Measurements from ENCODE around the gene CASP7.

Gene CASP7

GRCh38 chr10:113697595-113697994 is 17.9 kb downstream of the CASP7 start:
- no peak for DNase-seq (ENCODE audit: extremely low read depth, low read depth)
- TF ChIP-seq, protein P1, sequence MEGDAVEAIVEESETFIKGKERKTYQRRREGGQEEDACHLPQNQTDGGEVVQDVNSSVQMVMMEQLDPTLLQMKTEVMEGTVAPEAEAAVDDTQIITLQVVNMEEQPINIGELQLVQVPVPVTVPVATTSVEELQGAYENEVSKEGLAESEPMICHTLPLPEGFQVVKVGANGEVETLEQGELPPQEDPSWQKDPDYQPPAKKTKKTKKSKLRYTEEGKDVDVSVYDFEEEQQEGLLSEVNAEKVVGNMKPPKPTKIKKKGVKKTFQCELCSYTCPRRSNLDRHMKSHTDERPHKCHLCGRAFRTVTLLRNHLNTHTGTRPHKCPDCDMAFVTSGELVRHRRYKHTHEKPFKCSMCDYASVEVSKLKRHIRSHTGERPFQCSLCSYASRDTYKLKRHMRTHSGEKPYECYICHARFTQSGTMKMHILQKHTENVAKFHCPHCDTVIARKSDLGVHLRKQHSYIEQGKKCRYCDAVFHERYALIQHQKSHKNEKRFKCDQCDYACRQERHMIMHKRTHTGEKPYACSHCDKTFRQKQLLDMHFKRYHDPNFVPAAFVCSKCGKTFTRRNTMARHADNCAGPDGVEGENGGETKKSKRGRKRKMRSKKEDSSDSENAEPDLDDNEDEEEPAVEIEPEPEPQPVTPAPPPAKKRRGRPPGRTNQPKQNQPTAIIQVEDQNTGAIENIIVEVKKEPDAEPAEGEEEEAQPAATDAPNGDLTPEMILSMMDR (IDR thresholded peaks at IDR 0.05; ENCODE audit: low read depth, low read length) = no peak

DNA sequence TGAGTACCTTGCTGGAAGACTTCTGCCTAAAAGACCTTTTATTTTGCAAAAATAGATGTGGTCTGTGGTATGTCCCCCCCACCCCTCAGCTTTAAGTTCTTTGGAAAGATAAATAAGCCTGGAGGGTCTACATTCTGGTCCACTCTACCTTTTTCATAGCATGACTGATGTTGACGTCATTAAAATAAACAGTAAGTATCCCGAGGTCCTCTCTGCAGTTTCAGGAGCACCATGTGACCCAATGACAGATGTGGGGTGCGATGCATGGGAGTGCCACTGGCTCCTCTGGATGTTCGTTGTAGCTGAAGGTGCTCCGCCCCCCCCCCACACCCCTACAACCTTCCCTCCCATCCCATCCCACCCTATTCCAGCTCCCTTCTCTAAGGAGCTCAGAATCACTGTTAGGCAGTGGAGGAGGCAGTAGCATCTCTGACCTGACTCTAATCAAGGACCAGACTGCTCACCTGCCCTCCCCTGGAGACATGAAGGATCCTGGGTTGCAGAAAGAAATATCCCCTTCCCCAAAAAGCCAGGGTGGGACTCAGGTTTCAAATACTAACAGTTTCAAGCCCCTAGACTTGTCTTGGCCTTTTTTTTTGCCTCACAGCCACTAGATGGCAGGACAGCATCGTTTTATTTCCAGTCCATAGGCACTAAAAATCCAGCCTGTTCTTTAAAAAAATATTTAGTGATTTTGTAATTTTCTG is 25.1 kb downstream of the CASP7 start:
- no peak for DNase-seq (ENCODE audit: extremely low read depth, low read depth)

DNA sequence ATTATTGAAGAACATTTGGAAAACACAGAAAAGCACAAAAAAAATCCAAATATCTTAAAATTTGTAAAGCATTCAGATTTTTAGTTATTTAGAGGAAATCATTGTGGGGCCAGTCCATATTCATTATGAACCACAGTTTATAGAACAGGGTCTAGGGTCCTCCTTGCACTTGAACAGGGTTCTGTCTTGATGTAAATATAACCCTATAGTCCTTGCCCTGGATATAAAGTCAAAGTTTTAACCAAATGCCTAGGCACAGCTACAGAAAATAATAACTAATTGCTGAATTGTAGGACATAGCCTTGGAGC is 25.6 kb downstream of the CASP7 start:
- no peak for DNase-seq (ENCODE audit: extremely low read depth, low read depth)
- TF ChIP-seq, protein P1 (IDR thresholded peaks at IDR 0.05; ENCODE audit: low read depth, low read length) = no peak

More for the DNA sequence above, 25.1 kb downstream of the CASP7 start:
- TF ChIP-seq, protein P1 (IDR thresholded peaks at IDR 0.05; ENCODE audit: low read depth, low read length) = peak; percentile 65

GRCh38 chr10:113706623-113707022 is 26.9 kb downstream of the CASP7 start:
- TF ChIP-seq, protein P1 (IDR thresholded peaks at IDR 0.05; ENCODE audit: low read depth, low read length) = no peak
- DNase-seq (ENCODE audit: extremely low read depth, low read depth) = no peak

DNA sequence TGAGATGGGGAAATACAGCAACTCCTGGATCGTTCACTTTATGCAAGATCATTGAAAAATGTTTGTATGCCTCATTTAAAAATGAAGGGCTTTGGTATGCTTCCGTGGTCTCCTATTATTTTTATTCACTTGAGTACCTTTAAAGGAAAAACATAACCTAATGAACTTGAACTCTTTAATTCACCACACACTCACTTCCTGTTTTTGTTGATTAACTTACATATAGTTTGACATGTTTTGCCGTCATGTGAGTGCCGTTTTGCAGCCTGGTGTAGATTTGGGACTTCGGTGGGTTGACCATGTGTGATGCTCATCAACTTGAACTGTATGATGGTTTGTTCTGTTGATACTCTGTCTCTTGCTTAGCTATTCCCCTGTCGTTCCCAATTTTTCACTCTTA is 28.9 kb downstream of the CASP7 start:
- DNase-seq (ENCODE audit: extremely low read depth, low read depth) = no peak
- TF ChIP-seq, protein P1 (IDR thresholded peaks at IDR 0.05; ENCODE audit: low read depth, low read length) = no peak

GRCh38 chr10:113709221-113709838 is 29.6 kb downstream of the CASP7 start:
- TF ChIP-seq, protein P1 (IDR thresholded peaks at IDR 0.05; ENCODE audit: low read depth, low read length) = no peak
- DNase-seq (ENCODE audit: extremely low read depth, low read depth) = peak; percentile 30

DNA sequence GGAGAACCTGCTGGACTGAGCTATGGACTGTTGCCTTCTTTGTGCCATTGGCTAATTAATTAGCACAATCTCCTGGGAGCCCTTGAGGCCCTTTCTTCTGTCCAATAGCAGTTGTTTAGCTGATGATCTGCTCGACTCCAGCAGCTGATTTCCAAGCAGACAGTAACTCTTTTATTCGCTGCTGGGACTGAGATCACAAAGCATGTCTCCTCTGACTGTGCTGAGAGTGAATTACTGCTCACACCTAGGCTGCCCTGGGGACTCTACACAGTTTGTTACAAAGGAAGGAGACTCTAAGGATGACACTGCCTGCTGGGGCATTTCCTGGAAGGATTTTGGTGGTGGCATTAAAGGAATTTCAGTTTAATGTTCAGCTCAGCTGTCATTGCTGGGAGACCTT is 31.4 kb downstream of the CASP7 start:
- TF ChIP-seq, protein P1 (IDR thresholded peaks at IDR 0.05; ENCODE audit: low read depth, low read length) = no peak
- DNase-seq (ENCODE audit: extremely low read depth, low read depth) = no peak
